H9 (cell line): ENCODE measurements around the gene ARHGAP26. TPM values are rescaled to one million over a fixed set of nuclear protein-coding genes. Genes with fewer than 3 reads are reported as not detected.

ENCODE experiments used
- DNase-seq: peaks from one replicate; pipeline ENCODE4 v3.0.0-alpha.2; 2017
- H2AFZ ChIP-seq: one replicate; pipeline ENCODE4 v1.6.1; 2013; ENCODE audit warnings: mild to moderate bottlenecking, low read length, control low read depth, moderate library complexity
- H2AK5ac ChIP-seq: 2 replicates; pipeline ENCODE4 v1.6.1; 2013; ENCODE audit warnings: low read length, control low read depth, mixed read lengths; ENCODE audit not compliant: insufficient read length
- H2BK120ac ChIP-seq: one replicate; pipeline ENCODE4 v1.6.1; 2013; ENCODE audit warnings: low read depth, mild to moderate bottlenecking, low read length, control low read depth, inconsistent platforms; ENCODE audit not compliant: poor library complexity, severe bottlenecking
- H2BK12ac ChIP-seq: 2 replicates; pipeline ENCODE4 v1.6.1; 2013; ENCODE audit warnings: low read length, control low read depth, mixed read lengths, low read depth; ENCODE audit not compliant: insufficient read length
- H2BK15ac ChIP-seq: 2 replicates; pipeline ENCODE4 v1.6.1; 2013; ENCODE audit warnings: low read depth, low read length, control low read depth
- H2BK20ac ChIP-seq: one replicate; pipeline ENCODE4 v1.6.1; 2013; ENCODE audit warnings: low read depth, mild to moderate bottlenecking, low read length, control low read depth, inconsistent platforms; ENCODE audit not compliant: poor library complexity, severe bottlenecking
- H2BK5ac ChIP-seq: 2 replicates; pipeline ENCODE4 v1.6.1; 2013; ENCODE audit warnings: low read length, control low read depth, mixed read lengths; ENCODE audit not compliant: insufficient read length
- H3K14ac ChIP-seq: 2 replicates; pipeline ENCODE4 v1.6.1; 2013; ENCODE audit warnings: low read length, control low read depth; ENCODE audit not compliant: insufficient read depth
- H3K18ac ChIP-seq: 2 replicates; pipeline ENCODE4 v1.6.1; 2013; ENCODE audit warnings: low read depth, mild to moderate bottlenecking, mixed read lengths, low read length, control low read depth; ENCODE audit not compliant: insufficient read length
- H3K23ac ChIP-seq: 2 replicates; pipeline ENCODE4 v1.6.1; 2013; ENCODE audit warnings: low read length, control low read depth, mixed read lengths, low read depth; ENCODE audit not compliant: insufficient read length
- H3K23me2 ChIP-seq: 2 replicates; pipeline ENCODE4 v1.6.1; 2013; ENCODE audit warnings: low read depth, mild to moderate bottlenecking, mixed read lengths, low read length, control low read depth; ENCODE audit not compliant: insufficient read length, poor library complexity, severe bottlenecking
- H3K27ac ChIP-seq: 2 replicates; pipeline ENCODE4 v1.5.1; 2013; ENCODE audit warnings: low read length, control low read depth, mixed read lengths, low read depth; ENCODE audit not compliant: insufficient read length
- H3K27me3 ChIP-seq: 2 replicates; pipeline ENCODE4 v1.6.1; 2013; ENCODE audit warnings: low read length, control low read depth, inconsistent platforms; ENCODE audit not compliant: insufficient read depth
- H3K4ac ChIP-seq: 2 replicates; pipeline ENCODE4 v1.6.1; 2013; ENCODE audit warnings: low read depth, mild to moderate bottlenecking, control low read depth, inconsistent platforms, low read length, moderate library complexity
- H3K4me1 ChIP-seq: 2 replicates; pipeline ENCODE4 v1.6.1; 2013; ENCODE audit warnings: low read length, control low read depth, inconsistent platforms; ENCODE audit not compliant: insufficient read depth
- H3K4me2 ChIP-seq: 2 replicates; pipeline ENCODE4 v1.6.1; 2013; ENCODE audit warnings: low read length, control low read depth, mixed read lengths; ENCODE audit not compliant: insufficient read length, insufficient read depth
- H3K56ac ChIP-seq: 2 replicates; pipeline ENCODE4 v1.6.1; 2013; ENCODE audit warnings: low read depth, mild to moderate bottlenecking, mixed read lengths, low read length, control low read depth; ENCODE audit not compliant: insufficient read length
- H3K79me1 ChIP-seq: 2 replicates; pipeline ENCODE4 v1.6.1; 2013; ENCODE audit warnings: low read depth, mild to moderate bottlenecking, moderate library complexity, low read length, control low read depth, inconsistent platforms; ENCODE audit not compliant: insufficient read depth, poor library complexity, severe bottlenecking
- H3K79me2 ChIP-seq: 2 replicates; pipeline ENCODE4 v1.6.1; 2013; ENCODE audit warnings: low read length, control low read depth, inconsistent platforms; ENCODE audit not compliant: insufficient read depth
- H3K9ac ChIP-seq: 2 replicates; pipeline ENCODE4 v1.6.1; 2013; ENCODE audit warnings: low read length, control low read depth, mixed read lengths; ENCODE audit not compliant: insufficient read length; ENCODE audit errors: extremely low read depth
- H3K9me3 ChIP-seq: one replicate; pipeline ENCODE4 v1.6.1; 2013; ENCODE audit warnings: low read depth, low read length, inconsistent platforms; ENCODE audit not compliant: control insufficient read depth
- H3T11ph ChIP-seq: one replicate; pipeline ENCODE4 v1.6.1; 2013; ENCODE audit warnings: mild to moderate bottlenecking, low read length, control low read depth, inconsistent platforms
- H4K20me1 ChIP-seq: one replicate; pipeline ENCODE4 v1.6.1; 2013; ENCODE audit not compliant: control insufficient read depth, insufficient read length, insufficient read depth
- H4K5ac ChIP-seq: 2 replicates; pipeline ENCODE4 v1.6.1; 2013; ENCODE audit warnings: low read depth, mild to moderate bottlenecking, mixed read lengths, low read length, control low read depth; ENCODE audit not compliant: insufficient read length
- H4K8ac ChIP-seq: replicated peaks from 2 replicates; pipeline ENCODE4 v1.6.1; 2013; ENCODE audit warnings: low read length, control low read depth, mixed read lengths, low read depth; ENCODE audit not compliant: insufficient read length
- H4K91ac ChIP-seq: 2 replicates; pipeline ENCODE4 v1.6.1; 2013; ENCODE audit warnings: low read depth, mild to moderate bottlenecking, moderate library complexity, mixed read lengths, low read length, control low read depth; ENCODE audit not compliant: insufficient read length
- H3K27ac Mint-ChIP-seq, 3 experiments: 2 replicates in 2 of 3; 3 replicates in 1 of 3; pipeline ENCODE4 v1.8.0; 2020 to 2021; ENCODE audit warnings: mixed read lengths in 3 of 3, mild to moderate bottlenecking in 1 of 3, moderate library complexity in 1 of 3
- H3K27me3 Mint-ChIP-seq: 2 replicates; pipeline ENCODE4 v1.8.0; 2021; ENCODE audit warnings: low read depth, mild to moderate bottlenecking, moderate library complexity, mixed read lengths
- H3K36me3 Mint-ChIP-seq, 3 experiments: 2 replicates in 2 of 3; 3 replicates in 1 of 3; pipeline ENCODE4 v1.8.0; 2020 to 2021; ENCODE audit warnings: low read depth in 3 of 3, mixed read lengths in 3 of 3; ENCODE audit not compliant: insufficient read depth in 1 of 3
- H3K4me1 Mint-ChIP-seq, 2 experiments: 2 replicates each; pipeline ENCODE4 v1.8.0; 2020; ENCODE audit warnings: mixed read lengths in 2 of 2
- H3K4me3 Mint-ChIP-seq, 2 experiments: 2 replicates in 1 of 2; 3 replicates in 1 of 2; pipeline ENCODE4 v1.8.0; 2020 to 2021; ENCODE audit warnings: mild to moderate bottlenecking in 2 of 2, mixed read lengths in 2 of 2, moderate library complexity in 1 of 2
- H3K9me3 Mint-ChIP-seq, 2 experiments: 2 replicates in 1 of 2; 3 replicates in 1 of 2; pipeline ENCODE4 v1.8.0; 2020; ENCODE audit warnings: mild to moderate bottlenecking in 2 of 2, mixed read lengths in 2 of 2, moderate library complexity in 1 of 2
- CTCF ChIP-seq: fragments of 200-600 bp; sonication (generic); conservative IDR thresholded peaks from 3 replicates; pipeline ENCODE4 v1.8.0; 2021; ENCODE audit warnings: antibody characterized with exemption, mild to moderate bottlenecking
- WGBS: extraction: QIAGEN DNeasy Blood & Tissue Kit; methylation state at CpG from one replicate; pipeline ENCODE4 v1.1.7; 2013; ENCODE audit warnings: missing lambda C conversion rate, low lambda C conversion rate, mixed read lengths; ENCODE audit not compliant: insufficient read length; ENCODE audit errors: extremely low coverage; 5-methylcytosine and 5-hydroxymethylcytosine counted together
- total RNA-seq: library from RNA; stranded (reverse); gene quantifications from 2 replicates; pipeline ENCODE4 v1.2.1, GENCODE V29; 2021

The ARHGAP26 gene
- total RNA-seq, 1 experiment from 2014 or later: 13.8 TPM

GRCh38 chr5:142883025-142883424 is 112.8 kb downstream of the ARHGAP26 start:
- H3K27ac Mint-ChIP-seq: no peak overlapping the region; a peak in 1 of 7 replicates

More at GRCh38 chr5:142883025-142883424, 112.8 kb downstream of the ARHGAP26 start:
- H3K27me3 ChIP-seq: no peaks in the 10 kb centered on the region
- no CpG with 5 or more reads among the region's 2 CpGs for WGBS
- H2BK20ac ChIP-seq: no peak overlapping the region
- Mint-ChIP-seq H3K36me3 (no peaks in the 10 kb centered on the region; a peak in 1 of 7 replicates), H3K4me1 (peaks cover 28% of the 10 kb centered on the region in 2 experiments), H3K4me3 (no peak overlapping the region), H3K27me3 (no peaks in the 10 kb centered on the region), H3K9me3 (no peaks in the 10 kb centered on the region)
- H2BK15ac ChIP-seq: no peak overlapping the region
- H3K27ac ChIP-seq: no peak overlapping the region
- peaks cover 4% of the 10 kb centered on the region; the same call in 1 of the 2 replicates for H3K4me1 ChIP-seq
- H2BK12ac ChIP-seq: no peak overlapping the region
- H3K23ac ChIP-seq: no peak overlapping the region
- H2AFZ ChIP-seq: no peak overlapping the region
- H3K4ac ChIP-seq: no peak overlapping the region
- H3K56ac ChIP-seq: no peak overlapping the region
- TF ChIP-seq CTCF: no peak
- no peak overlapping the region for H3K14ac ChIP-seq
- H4K5ac ChIP-seq: no peak overlapping the region
- no peaks in the 10 kb centered on the region for H3K9me3 ChIP-seq
- H3K4me2 ChIP-seq: no peak overlapping the region
- no peak overlapping the region for H4K8ac ChIP-seq
- no peaks in the 10 kb centered on the region for H3K79me1 ChIP-seq
- no peaks in the 10 kb centered on the region for H4K20me1 ChIP-seq
- H2BK120ac ChIP-seq: no peak overlapping the region
- no peak overlapping the region for H2BK5ac ChIP-seq
- no peak overlapping the region for H3K18ac ChIP-seq
- H4K91ac ChIP-seq: no peak overlapping the region
- no peaks in the 10 kb centered on the region for H3K79me2 ChIP-seq
- DNase-seq: no peak
- no peak overlapping the region for H3T11ph ChIP-seq
- no peak overlapping the region for H3K9ac ChIP-seq
- no peak overlapping the region for H2AK5ac ChIP-seq
- H3K23me2 ChIP-seq: no peaks in the 10 kb centered on the region
